NB4 (cell line): ENCODE measurements around the gene SNX25.

ENCODE experiments used
- DNase-seq: peaks from one replicate; pipeline ENCODE4 v3.0.0; 2010; ENCODE audit warnings: low read depth
- H3K4me3 ChIP-seq: one replicate; pipeline ENCODE4 v1.5.1; 2011; ENCODE audit warnings: mild to moderate bottlenecking, low read depth, low read length, moderate library complexity
- MYC ChIP-seq: IDR thresholded peaks from 2 replicates; pipeline ENCODE4 v1.6.1; 2011; ENCODE audit warnings: low read depth, low read length
- POLR2A ChIP-seq: IDR thresholded peaks from 2 replicates; pipeline ENCODE4 v1.6.1; 2011; ENCODE audit warnings: mild to moderate bottlenecking; ENCODE audit not compliant: insufficient read length; ENCODE audit errors: extremely low read depth
- TF ChIP-seq, protein P1 (sequence below): IDR thresholded peaks from 2 replicates; pipeline ENCODE4 v1.6.1; 2011; ENCODE audit warnings: low read depth, low read length
- TF ChIP-seq, protein P2 (sequence below): IDR thresholded peaks from one replicate; pipeline ENCODE4 v1.5.1; 2012; ENCODE audit warnings: low read depth, low read length

The SNX25 gene

DNA sequence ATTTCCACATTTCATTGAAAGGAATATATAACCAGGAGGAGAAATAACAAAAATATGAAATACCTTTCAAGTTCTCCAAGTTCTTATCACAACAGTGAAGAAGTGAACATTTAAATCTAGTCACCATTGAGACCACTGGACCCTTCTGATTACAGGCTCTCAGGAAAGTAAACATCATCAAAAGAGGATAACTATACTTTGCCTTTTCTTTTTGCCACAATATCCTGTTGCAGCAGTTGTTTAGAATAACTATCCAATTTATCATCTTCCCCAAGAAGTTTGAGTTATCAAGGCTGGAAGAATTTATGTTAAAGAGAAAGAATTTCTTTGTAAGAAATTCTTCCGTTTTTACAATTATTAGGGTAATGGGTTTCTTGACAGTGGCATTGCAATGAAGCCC, 182.8 kb downstream of the SNX25 start:
- no peak for DNase-seq
- TF ChIP-seq, protein P1, sequence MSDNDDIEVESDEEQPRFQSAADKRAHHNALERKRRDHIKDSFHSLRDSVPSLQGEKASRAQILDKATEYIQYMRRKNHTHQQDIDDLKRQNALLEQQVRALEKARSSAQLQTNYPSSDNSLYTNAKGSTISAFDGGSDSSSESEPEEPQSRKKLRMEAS, result no peak
- TF ChIP-seq MYC, result no peak
- no peak overlapping the region for H3K4me3 ChIP-seq

DNA sequence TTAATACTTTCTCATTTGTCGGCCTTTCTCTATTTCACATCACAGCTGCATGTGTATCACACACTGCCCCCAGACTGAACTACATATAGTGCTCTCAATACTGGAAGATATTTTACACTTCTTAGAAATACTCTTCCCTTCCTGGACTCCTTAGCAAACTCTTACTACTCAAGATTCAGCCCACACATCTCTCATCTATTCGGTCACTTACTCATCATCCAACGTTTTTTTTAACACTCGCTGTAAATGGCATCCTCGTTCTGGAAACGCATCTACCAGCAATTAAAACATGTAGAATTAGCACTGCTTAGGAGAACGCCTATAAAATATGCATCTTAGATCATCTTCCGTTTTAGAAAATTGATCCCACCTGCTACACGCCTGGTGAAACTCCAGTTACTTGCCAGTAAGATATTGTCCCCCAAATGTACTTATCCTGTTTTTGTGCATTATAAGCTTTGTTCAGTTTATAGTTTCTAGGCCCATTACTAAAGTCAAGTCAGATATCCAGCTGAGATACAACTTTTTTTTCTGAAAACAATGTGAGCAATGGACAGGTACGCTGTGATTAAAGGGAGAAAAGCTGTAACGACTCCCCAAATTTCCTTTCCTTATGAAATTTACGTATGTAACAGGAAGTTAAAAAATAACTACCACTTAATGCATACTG, 185.3 kb downstream of the SNX25 start:
- H3K4me3 ChIP-seq, result peak overlapping the region; percentile 88
- TF ChIP-seq MYC (no peak), POLR2A (no peak)
- TF ChIP-seq, protein P2, sequence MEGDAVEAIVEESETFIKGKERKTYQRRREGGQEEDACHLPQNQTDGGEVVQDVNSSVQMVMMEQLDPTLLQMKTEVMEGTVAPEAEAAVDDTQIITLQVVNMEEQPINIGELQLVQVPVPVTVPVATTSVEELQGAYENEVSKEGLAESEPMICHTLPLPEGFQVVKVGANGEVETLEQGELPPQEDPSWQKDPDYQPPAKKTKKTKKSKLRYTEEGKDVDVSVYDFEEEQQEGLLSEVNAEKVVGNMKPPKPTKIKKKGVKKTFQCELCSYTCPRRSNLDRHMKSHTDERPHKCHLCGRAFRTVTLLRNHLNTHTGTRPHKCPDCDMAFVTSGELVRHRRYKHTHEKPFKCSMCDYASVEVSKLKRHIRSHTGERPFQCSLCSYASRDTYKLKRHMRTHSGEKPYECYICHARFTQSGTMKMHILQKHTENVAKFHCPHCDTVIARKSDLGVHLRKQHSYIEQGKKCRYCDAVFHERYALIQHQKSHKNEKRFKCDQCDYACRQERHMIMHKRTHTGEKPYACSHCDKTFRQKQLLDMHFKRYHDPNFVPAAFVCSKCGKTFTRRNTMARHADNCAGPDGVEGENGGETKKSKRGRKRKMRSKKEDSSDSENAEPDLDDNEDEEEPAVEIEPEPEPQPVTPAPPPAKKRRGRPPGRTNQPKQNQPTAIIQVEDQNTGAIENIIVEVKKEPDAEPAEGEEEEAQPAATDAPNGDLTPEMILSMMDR, result no peak
- TF ChIP-seq, protein P1, result no peak
- peak; percentile 10 for DNase-seq

DNA sequence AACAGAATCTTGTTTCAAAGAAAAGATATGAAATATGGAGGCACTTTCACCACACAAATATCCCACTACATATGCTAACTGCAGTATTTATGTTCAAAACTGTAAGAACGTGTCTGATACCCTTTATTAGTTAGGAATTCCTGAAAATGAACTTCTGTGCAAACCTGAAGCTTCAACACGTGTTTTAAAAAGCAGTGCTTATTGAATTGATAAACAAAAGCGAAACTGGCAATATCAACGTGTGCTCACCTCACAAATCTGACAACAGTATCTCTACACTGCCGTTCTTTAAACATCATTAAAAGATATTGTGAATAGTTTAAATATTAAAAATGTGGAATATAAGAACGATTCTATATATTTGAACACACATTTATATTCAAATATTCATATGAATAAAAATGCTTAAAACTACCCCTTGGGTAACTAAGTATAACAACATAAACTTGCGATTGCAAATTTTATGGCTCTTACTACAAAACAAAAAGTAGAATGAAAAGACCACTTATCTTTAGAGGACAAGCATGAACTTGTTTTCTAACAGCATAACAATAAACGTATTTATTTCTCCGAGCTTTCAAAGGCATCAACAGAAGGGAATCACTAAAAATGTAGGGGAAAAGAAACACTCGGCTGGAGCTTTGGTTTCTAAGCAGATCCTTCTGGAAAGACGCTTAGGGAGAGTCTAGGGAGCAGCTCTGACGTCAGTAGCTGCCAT, 186.0 kb downstream of the SNX25 start, which contains the start of gene LRP2BP:
Gene LRP2BP (minus strand): TSS at position 687 of the 718 bp plus-strand sequence. CDS start 17,738 bp downstream, outside the sequence.
- peak; percentile 21 for DNase-seq
- peak within 1 kb of the TSS; percentile 88 for H3K4me3 ChIP-seq
- TF ChIP-seq, protein P1, result peak; percentile 64
- TF ChIP-seq, protein P2, result no peak
- TF ChIP-seq MYC (no peak), POLR2A (no peak)

DNA sequence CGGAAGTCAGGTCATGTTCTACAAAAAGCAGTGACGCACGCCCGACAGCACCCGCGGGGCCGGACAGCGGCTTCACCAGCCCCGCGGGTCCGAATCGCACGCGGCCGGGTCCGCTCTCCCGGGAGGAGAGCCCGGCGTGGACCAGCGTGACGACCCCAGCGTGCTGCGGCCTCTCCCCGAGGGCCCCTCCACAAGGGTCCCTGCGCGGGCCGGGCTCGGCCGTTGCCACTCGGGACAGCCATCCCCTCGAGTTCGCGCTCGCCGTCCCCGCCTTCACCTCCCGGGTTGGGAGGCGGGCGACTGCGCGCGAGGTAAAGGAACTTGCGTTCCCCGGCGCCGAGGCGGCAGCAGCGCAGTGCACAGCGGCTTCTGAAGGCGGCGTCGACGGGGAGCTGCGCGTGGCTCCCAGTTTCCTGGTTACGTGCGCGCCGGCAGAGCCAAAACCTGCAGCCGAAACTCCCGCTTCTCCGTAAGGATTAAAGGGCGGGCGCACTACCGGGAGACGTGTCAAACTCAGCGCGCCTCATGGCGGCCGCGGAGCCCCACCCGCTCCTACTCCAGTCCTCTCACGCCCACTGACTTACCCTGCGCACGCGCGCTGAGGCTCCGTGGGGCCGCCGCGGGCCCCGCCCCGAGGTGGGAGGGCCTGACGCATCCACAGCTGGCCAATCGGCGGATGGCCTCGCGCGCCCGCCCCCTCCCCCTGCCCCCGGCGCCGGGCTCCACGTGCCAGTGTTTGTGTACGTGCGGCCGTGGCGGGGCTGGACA, 186.7 kb downstream of the SNX25 start:
- H3K4me3 ChIP-seq, result peak overlapping the region; percentile 88
- TF ChIP-seq, protein P2, result no peak
- TF ChIP-seq, protein P1, result peak; percentile 92
- TF ChIP-seq POLR2A (peak; percentile 33), MYC (peak; percentile 54)
- DNase-seq, result peak; percentile 95

DNA sequence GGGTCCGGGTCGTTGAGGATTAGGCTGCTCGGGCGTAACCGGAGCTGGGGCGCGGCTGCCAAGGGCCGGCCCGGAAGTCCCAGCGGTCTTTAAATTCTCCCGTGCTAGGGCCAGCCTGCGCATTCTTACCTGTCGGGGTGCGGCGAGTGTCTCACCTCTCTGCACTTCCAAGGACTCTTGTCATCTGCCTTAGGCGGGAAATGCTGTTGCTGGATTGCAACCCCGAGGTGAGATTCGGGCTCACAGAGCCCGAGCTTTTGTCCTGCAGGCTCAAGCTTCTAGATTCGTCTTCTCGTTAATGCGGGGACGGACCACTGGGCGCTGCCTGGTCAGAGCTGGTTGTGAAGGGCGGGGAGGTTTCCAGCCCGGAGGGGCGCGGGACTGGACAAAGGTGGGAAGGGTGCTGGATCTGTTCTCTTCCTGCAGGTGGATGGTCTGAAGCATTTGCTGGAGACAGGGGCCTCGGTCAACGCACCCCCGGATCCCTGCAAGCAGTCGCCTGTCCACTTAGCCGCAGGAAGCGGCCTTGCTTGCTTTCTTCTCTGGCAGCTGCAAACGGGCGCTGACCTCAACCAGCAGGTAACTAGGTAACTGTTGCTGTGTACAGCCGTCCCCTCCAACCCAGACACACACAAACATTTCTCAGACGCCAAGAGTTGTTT, 187.5 kb downstream of the SNX25 start, which contains the start of gene ANKRD37:
Gene ANKRD37 (plus strand): TSS at position 118 of the 662 bp plus-strand sequence. CDS start 83 bp downstream, at position 201.
- TF ChIP-seq, protein P1, result no peak
- TF ChIP-seq, protein P2, result no peak
- no peak for TF ChIP-seq POLR2A
- TF ChIP-seq MYC, result no peak; the same call in 1 of the 2 replicates
- no peak for DNase-seq
- H3K4me3 ChIP-seq, result peak within 1 kb of the TSS; percentile 88
